Activated CD8-positive, alpha-beta memory T cell treated with anti-CD3 and anti-CD28 coated beads for 48 hours (primary cell): ENCODE results near the gene GALNS.
"Not testable (repeated sequence)": the region's sequence is repeated elsewhere in the genome, so short reads cannot be mapped to it uniquely, and the experiment has no call there.

ENCODE experiments used
- DNase-seq, 3 experiments: peaks; one replicate each; pipeline ENCODE4 v3.0.0-alpha.2; 2020; ENCODE audit warnings: low read depth in 2 of 3, low spot score in 2 of 3

GALNS gene

GRCh38 chr16:88889702-88890352, 33.1 kb upstream of the GALNS start:
- DNase-seq = not testable (repeated sequence)

GRCh38 chr16:88888461-88889387, 32.0 kb upstream of the GALNS start:
- DNase-seq = no peak

- no peak for DNase-seq
Measured at GRCh38 chr16:88888057-88888456, 31.3 kb upstream of the GALNS start.

GRCh38 chr16:88886845-88887521, 30.2 kb upstream of the GALNS start:
- DNase-seq = no peak

GRCh38 chr16:88886420-88886844, 29.7 kb upstream of the GALNS start:
- DNase-seq = no peak

- DNase-seq = no peak
Measured at GRCh38 chr16:88885693-88886280, 29.0 kb upstream of the GALNS start.

- DNase-seq = no peak
Measured at GRCh38 chr16:88884569-88885271, 28.0 kb upstream of the GALNS start.

GRCh38 chr16:88883946-88884345, 27.2 kb upstream of the GALNS start:
- no peak for DNase-seq

GRCh38 chr16:88883117-88883895, 26.6 kb upstream of the GALNS start:
- no peak for DNase-seq

GRCh38 chr16:88882358-88883030, 25.7 kb upstream of the GALNS start:
- DNase-seq = no peak

- no peak for DNase-seq
Measured at GRCh38 chr16:88881675-88882357, 25.1 kb upstream of the GALNS start.

GRCh38 chr16:88881007-88881615, 24.4 kb upstream of the GALNS start:
- no peak for DNase-seq

- no peak for DNase-seq
Measured at GRCh38 chr16:88880226-88881006, 23.7 kb upstream of the GALNS start.

- DNase-seq = no peak
Measured at GRCh38 chr16:88879788-88880055, 23.0 kb upstream of the GALNS start.

- DNase-seq = no peak
Measured at GRCh38 chr16:88878967-88879787, 22.4 kb upstream of the GALNS start.

- no peak for DNase-seq
Measured at GRCh38 chr16:88878356-88878755, 21.6 kb upstream of the GALNS start.
